PC-9 (cell line): Measurements from ENCODE around the gene RASGEF1C.

Experiments used
- CTCF ChIP-seq: fragments of 200-600 bp; sonication (generic); conservative IDR thresholded peaks from 2 replicates; pipeline ENCODE4 v1.6.1; 2017; ENCODE audit warnings: mixed run types, antibody characterized with exemption, mild to moderate bottlenecking, moderate library complexity
- EZH2 ChIP-seq: fragments of 200-600 bp; sonication (generic); IDR thresholded peaks from 2 replicates; pipeline ENCODE4 v1.8.0; 2017; ENCODE audit warnings: antibody characterized with exemption, low read depth

GRCh38 chr5:180052211-180052818 is 156.7 kb downstream of the RASGEF1C start:
- TF ChIP-seq EZH2 (no peak), CTCF (no peak)
